Endothelial cell of umbilical vein (primary cell): Measurements from ENCODE around the gene PLCD1. TPM values are rescaled to one million over a fixed set of nuclear protein-coding genes. Genes with fewer than 3 reads are reported as not detected.
A peak's percentile ranks its signal among the peaks of the same experiment; 100 is the strongest.

Experiments
- BruUV-seq: library from RNA; stranded (reverse); fragments of 400-500 nt; replicated peaks from 2 replicates; lab custom pipeline; 2021; lab: Mats Ljungman, UMichigan
- CTCF ChIA-PET: fragments of 300-600, 350-600 bp; sonication (Branson Sonifier 250); formaldehyde crosslinking; loops from one replicate; lab custom pipeline; 2021; ENCODE audit warnings: antibody characterized with exemption, inconsistent platforms; lab: Charles Lee
- POLR2A ChIA-PET: fragments of 300-600, 350-600 bp; sonication (Branson Sonifier 250); formaldehyde crosslinking; loops from one replicate; lab custom pipeline; 2021; ENCODE audit warnings: antibody characterized with exemption, inconsistent platforms; lab: Charles Lee
- DNase-seq: peaks from one replicate; pipeline ENCODE4 v3.0.0-alpha.2; 2011; ENCODE audit warnings: low read depth, low spot score
- FAIRE-seq: peaks from 2 replicates; lab custom pipeline; 2011; peaks lifted over from hg19 to GRCh38; lab: Jason Lieb, UNC
- H2AFZ ChIP-seq: 2 replicates; pipeline ENCODE4 v1.6.0; 2012; ENCODE audit warnings: low read depth, low read length, control low read depth, inconsistent platforms
- H3K27ac ChIP-seq: 2 replicates; pipeline ENCODE4 v1.5.1; 2011; ENCODE audit warnings: low read depth, mild to moderate bottlenecking, control low read depth, low read length, moderate library complexity; ENCODE audit not compliant: insufficient read depth
- H3K27me3 ChIP-seq, 2 experiments: 2 replicates each; pipeline versions ENCODE4 v1.6.0 to v1.6.1; 2011; ENCODE audit warnings: low read length in 2 of 2, mixed read lengths in 1 of 2; ENCODE audit not compliant: control insufficient read depth in 2 of 2, insufficient read depth in 2 of 2
- H3K36me3 ChIP-seq, 2 experiments: 2 replicates in 1 of 2; 3 replicates in 1 of 2; pipeline ENCODE4 v1.5.1; 2011; ENCODE audit warnings: low read length in 2 of 2, mild to moderate bottlenecking in 1 of 2, moderate library complexity in 1 of 2; ENCODE audit not compliant: control insufficient read depth in 2 of 2, insufficient read depth in 2 of 2; ENCODE audit errors: extremely low read depth in 1 of 2
- H3K4me1 ChIP-seq: 3 replicates; pipeline ENCODE4 v1.5.1; 2011; ENCODE audit warnings: mild to moderate bottlenecking, low read length; ENCODE audit not compliant: control insufficient read depth, insufficient read depth; ENCODE audit errors: extremely low read depth
- H3K4me2 ChIP-seq: 2 replicates; pipeline ENCODE4 v1.6.1; 2011; ENCODE audit warnings: low read length, control low read depth, mixed read lengths; ENCODE audit not compliant: insufficient read depth
- H3K4me3 ChIP-seq, 3 experiments: fragments of 200-600 bp in 1 of 3; sonication (generic), shearing (Covaris generic) in 1 of 3; replicated peaks in 1 of 3; 2 replicates each; pipeline ENCODE4 v1.5.1; 2011 to 2016; ENCODE audit warnings: control low read depth in 3 of 3, low read length in 3 of 3, mild to moderate bottlenecking in 2 of 3, inconsistent platforms in 1 of 3, low read depth in 1 of 3, moderate library complexity in 1 of 3; ENCODE audit not compliant: insufficient read depth in 1 of 3
- H3K79me2 ChIP-seq: 2 replicates; pipeline ENCODE4 v1.6.0; 2012; ENCODE audit warnings: low read length, inconsistent platforms; ENCODE audit not compliant: control insufficient read depth, insufficient read depth
- H3K9ac ChIP-seq: replicated peaks from 2 replicates; pipeline ENCODE3; 2011; ENCODE audit warnings: low read length, control low read depth; ENCODE audit not compliant: insufficient read depth; ENCODE audit errors: extremely low read depth
- H3K9me1 ChIP-seq: replicated peaks from 3 replicates; pipeline ENCODE4 v1.6.0; 2011; ENCODE audit warnings: mild to moderate bottlenecking, low read length; ENCODE audit not compliant: control insufficient read depth, insufficient read depth; ENCODE audit errors: extremely low read depth
- H3K9me3 ChIP-seq: replicated peaks from 2 replicates; pipeline ENCODE4 v1.5.1; 2012; ENCODE audit warnings: low read length, inconsistent platforms; ENCODE audit not compliant: control insufficient read depth, insufficient read depth
- H4K20me1 ChIP-seq: replicated peaks from 2 replicates; pipeline ENCODE3; 2011; ENCODE audit warnings: mild to moderate bottlenecking, low read length; ENCODE audit not compliant: control insufficient read depth, insufficient read depth; ENCODE audit errors: extremely low read depth
- CTCF ChIP-seq, 2 donors: IDR thresholded peaks; 1 replicate in 1 of 2; 2 replicates in 1 of 2; pipeline ENCODE4 v1.5.1; 2011; ENCODE audit warnings: low read length in 2 of 2, mild to moderate bottlenecking in 2 of 2, moderate library complexity in 2 of 2, control low read depth in 1 of 2, inconsistent platforms in 1 of 2, low read depth in 1 of 2; ENCODE audit not compliant: insufficient read depth in 1 of 2; ENCODE audit errors: extremely low read depth in 1 of 2
- FOS ChIP-seq: IDR thresholded peaks from 2 replicates; pipeline ENCODE4 v1.6.1; 2011; ENCODE audit warnings: mild to moderate bottlenecking, low read length, moderate library complexity, borderline replicate concordance; ENCODE audit not compliant: insufficient read depth
- GATA2 ChIP-seq: IDR thresholded peaks from 2 replicates; pipeline ENCODE4 v1.7.0; 2011; ENCODE audit warnings: low read depth, mild to moderate bottlenecking, moderate library complexity, mixed read lengths, low read length; ENCODE audit not compliant: insufficient read length, insufficient read depth
- MYC ChIP-seq: IDR thresholded peaks from one replicate; pipeline ENCODE4 v1.6.1; 2011; ENCODE audit warnings: mild to moderate bottlenecking, low read depth, low read length
- POLR2A ChIP-seq: IDR thresholded peaks from 2 replicates; pipeline ENCODE4 v1.6.1; 2012; ENCODE audit warnings: low read depth, mild to moderate bottlenecking, control low read depth, low read length
- dilution Hi-C: fragments of 300-500 bp; cut with MboI; formaldehyde crosslinking; loops from one replicate; pipeline ENCODE4 v1.15.0; 2019; ENCODE audit warnings: low sequenced_read_pairs; ENCODE audit not compliant: extremely low pct_ligation_motif_present
- intact Hi-C: fragments of 100-400 bp; cut with micrococcal nuclease; formaldehyde crosslinking; loops from one replicate; pipeline ENCODE4 v1.10.0; 2022
- polyA plus RNA-seq, 4 experiments: library from polyadenylated mRNA; depleted of rRNA in 3 of 4; stranded (reverse) in 3 of 4; unstranded in 1 of 4; fragments of >200 nt; gene quantifications; 2 replicates each; pipeline versions ENCODE4 v1.2.1 to v1.2.3, GENCODE V29; 2011 to 2012; ENCODE audit warnings: missing spikeins in 1 of 4
- total RNA-seq: library from RNA; stranded (reverse); gene quantifications from 2 replicates; pipeline ENCODE4 v1.2.3, GENCODE V29; 2021
- TF ChIP-seq, protein P1 (sequence below): IDR thresholded peaks from 2 replicates; pipeline ENCODE4 v1.6.1; 2011; ENCODE audit not compliant: insufficient read depth, insufficient read length

PLCD1 gene
- total and polyA plus RNA-seq, 2 donors (not counting 3 experiments of a cell fraction or from before 2014, with no cell fraction given) = 12.6 to 15.3 TPM

DNA sequence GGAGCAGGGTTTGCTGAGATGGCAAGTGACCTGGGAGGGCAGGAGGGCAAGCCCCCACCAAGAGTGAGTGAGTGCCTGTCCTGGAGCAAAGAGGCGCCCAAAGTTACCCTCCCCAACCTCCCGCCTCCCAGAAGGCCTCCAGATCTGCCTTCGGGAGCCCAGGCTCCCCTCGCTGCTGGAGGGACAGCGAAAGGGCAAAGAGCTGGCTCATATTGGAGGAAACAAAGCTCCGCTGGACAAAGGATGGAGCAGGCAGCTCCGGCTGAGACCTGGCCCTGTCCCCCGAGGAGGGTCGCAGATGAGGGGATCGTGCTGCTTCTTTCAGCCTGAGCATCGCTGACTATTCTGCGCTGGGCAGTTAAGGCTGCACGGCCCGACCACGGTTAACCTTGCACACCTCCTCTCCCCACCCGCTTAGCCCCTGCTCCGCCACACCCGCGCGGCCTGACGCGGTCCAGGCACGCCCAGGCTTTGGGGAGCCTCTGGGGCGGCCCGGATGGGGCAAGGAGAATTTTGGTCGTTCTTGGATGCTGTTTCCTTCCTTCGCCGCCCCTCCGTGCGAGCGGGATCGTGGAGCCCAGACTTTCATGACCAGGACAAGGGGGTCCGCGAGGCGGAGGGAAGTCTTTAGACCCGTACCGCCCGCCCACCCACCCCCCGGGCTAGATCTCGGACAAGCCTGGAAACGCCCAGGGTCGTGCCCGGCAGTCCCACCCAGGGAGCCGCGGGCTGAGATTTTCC, 651 bp downstream of the PLCD1 start:
- POLR2A ChIA-PET = interaction anchor here (0.7 kb wide), 1 partner anchor 163 kb away, joined by 4 read pairs; no protein-coding TSS in a partner anchor

More for the DNA sequence above, 651 bp downstream of the PLCD1 start:
- H3K79me2 ChIP-seq = no peaks in the 10 kb centered on the region
- no peaks in the 10 kb centered on the region for H4K20me1 ChIP-seq
- TSS peak; percentile 6 for BruUV-seq
- no peak for TF ChIP-seq MYC
- TF ChIP-seq, protein P1, sequence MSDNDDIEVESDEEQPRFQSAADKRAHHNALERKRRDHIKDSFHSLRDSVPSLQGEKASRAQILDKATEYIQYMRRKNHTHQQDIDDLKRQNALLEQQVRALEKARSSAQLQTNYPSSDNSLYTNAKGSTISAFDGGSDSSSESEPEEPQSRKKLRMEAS = no peak
- TF ChIP-seq CTCF (IDR thresholded peaks at IDR 0.05; ENCODE audit: extremely low read depth in 1 of 2, insufficient read depth in 1 of 2, low read depth in 1 of 2, low read length in 2 of 2) = no peak
- no peak for TF ChIP-seq FOS
- no peak for TF ChIP-seq GATA2
- no peak for TF ChIP-seq POLR2A
- DNase-seq = no peak
- no peak overlapping the region for H3K4me2 ChIP-seq
- peak overlapping the region; percentile 22 for H3K9ac ChIP-seq
- CTCF ChIA-PET = interaction anchor here (0.9 to 1.6 kb wide), 5 partner anchors 10 to 269 kb away, joined by 3 to 8 read pairs (median 3); partner anchors contain the start of gene DLEC1
- H3K4me3 ChIP-seq = peak overlapping the region in 2 of 3 experiments; percentile 39 to 48
- H3K9me3 ChIP-seq = no peaks in the 10 kb centered on the region
- H3K9me1 ChIP-seq = no peaks in the 10 kb centered on the region
- H3K27ac ChIP-seq = no peak overlapping the region
- peak overlapping the region; percentile 81 for H2AFZ ChIP-seq
- intact Hi-C loops (no loop called here), dilution Hi-C loops (no loop called here)
- peaks cover 13% of the 10 kb centered on the region for H3K4me1 ChIP-seq
- H3K27me3 ChIP-seq = no peaks in the 10 kb centered on the region
- no peaks in the 10 kb centered on the region for H3K36me3 ChIP-seq
- FAIRE-seq = no peak
